Testis (tissue), 3 donors: ENCODE data around the gene AQP6. TPM values are rescaled to one million over a fixed set of nuclear protein-coding genes. Genes with fewer than 3 reads are reported as not detected.

Experiments
- DNase-seq: peaks from one replicate; pipeline ENCODE4 v3.0.0-alpha.2; 2019
- H3K27ac ChIP-seq, 2 donors: fragments of 200-600 bp; sonication (generic); one replicate each; pipeline ENCODE4 v1.5.1; 2019
- H3K27me3 ChIP-seq: fragments of 200-600 bp; sonication (generic); one replicate; pipeline ENCODE4 v1.5.1; 2019
- H3K36me3 ChIP-seq: fragments of 200-600 bp; sonication (generic); one replicate; pipeline ENCODE4 v1.5.1; 2017; ENCODE audit warnings: low read depth; ENCODE audit errors: missing control alignments
- H3K4me1 ChIP-seq: fragments of 200-600 bp; sonication (generic); one replicate; pipeline ENCODE4 v1.5.1; 2019
- H3K4me3 ChIP-seq, 2 donors: fragments of 200-600 bp; sonication (generic); one replicate each; pipeline ENCODE4 v1.5.1; 2017 to 2019
- H3K9me3 ChIP-seq: fragments of 200-600 bp; sonication (generic); one replicate; pipeline ENCODE4 v1.5.1; 2017
- POLR2A ChIP-seq: fragments of 450-650 bp; IDR thresholded peaks from one replicate; pipeline ENCODE4 v1.6.1; 2017; ENCODE audit warnings: antibody characterized with exemption, mild to moderate bottlenecking, moderate library complexity
- WGBS, 2 donors: methylation state at CpG; one replicate each; pipeline ENCODE4 v1.1.5; 2018; 5-methylcytosine and 5-hydroxymethylcytosine counted together
- intact Hi-C: fragments of 100-400 bp; cut with DNase I; formaldehyde crosslinking; loops from one replicate; pipeline ENCODE4 v1.15.1; 2023; ENCODE audit warnings: low total_unique reads
- polyA plus RNA-seq: library from polyadenylated mRNA; stranded (reverse); fragments of 350-450 nt; fragmentation: Illumina TruSeq; extraction: RNeasy Lipid Tissue Mini Kit (QIAGEN cat#74804); gene quantifications from one replicate; pipeline ENCODE4 v1.2.3, GENCODE V29; 2014; ENCODE audit warnings: low read depth, low replicate concordance; ENCODE audit not compliant: insufficient read depth
- total RNA-seq, 2 donors: library from RNA; depleted of rRNA; stranded (reverse); fragments of >200 nt; gene quantifications; one replicate each; pipeline ENCODE4 v1.2.3, GENCODE V29; 2016
- TF ChIP-seq, protein P1 (sequence below), 3 experiments: fragments of 450-650 bp in 2 of 3; fragments of 200-600 bp in 1 of 3; sonication (generic) in 1 of 3; IDR thresholded peaks; one replicate each; pipeline ENCODE4 v1.5.1; 2016 to 2019; ENCODE audit warnings: antibody characterized with exemption in 3 of 3, mild to moderate bottlenecking in 2 of 3, moderate library complexity in 1 of 3

AQP6 gene
- total and polyA plus RNA-seq, 3 donors from 2014 or later: 1.7 to 3.1 (median 2.2) TPM

DNA sequence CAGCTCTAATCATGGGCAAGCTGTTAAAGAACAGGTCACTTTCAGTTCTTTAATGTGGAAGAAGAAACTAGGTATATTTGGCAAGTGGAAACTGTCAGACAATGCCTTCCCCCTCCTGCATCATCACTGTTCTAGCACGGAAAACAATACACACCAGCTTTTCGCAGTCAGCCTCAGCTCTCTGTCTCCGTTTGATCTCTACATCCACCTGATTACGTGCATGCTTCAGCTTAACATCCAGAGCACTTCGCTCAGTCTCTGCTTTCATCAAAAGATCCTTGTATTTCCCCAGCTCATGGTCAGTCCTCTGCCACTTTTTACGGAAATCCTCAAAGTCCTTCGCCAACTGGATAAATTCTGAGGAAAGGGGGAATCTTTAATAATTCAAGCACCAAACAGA, 33.5 kb downstream of the AQP6 start:
- intact Hi-C loops: no loop called here
- Histone ChIP-seq H3K36me3 (no peaks in the 10 kb centered on the region), H3K27ac (no peak overlapping the region), H3K9me3 (no peaks in the 10 kb centered on the region), H3K27me3 (no peaks in the 10 kb centered on the region), H3K4me1 (no peaks in the 10 kb centered on the region), H3K4me3 (no peak overlapping the region)
- DNase-seq: no peak
- 94 to 97% methylated on average over 7 of the region's 7 CpGs for whole genome bisulfite sequencing, 2 donors
- TF ChIP-seq POLR2A: no peak
- TF ChIP-seq, protein P1, sequence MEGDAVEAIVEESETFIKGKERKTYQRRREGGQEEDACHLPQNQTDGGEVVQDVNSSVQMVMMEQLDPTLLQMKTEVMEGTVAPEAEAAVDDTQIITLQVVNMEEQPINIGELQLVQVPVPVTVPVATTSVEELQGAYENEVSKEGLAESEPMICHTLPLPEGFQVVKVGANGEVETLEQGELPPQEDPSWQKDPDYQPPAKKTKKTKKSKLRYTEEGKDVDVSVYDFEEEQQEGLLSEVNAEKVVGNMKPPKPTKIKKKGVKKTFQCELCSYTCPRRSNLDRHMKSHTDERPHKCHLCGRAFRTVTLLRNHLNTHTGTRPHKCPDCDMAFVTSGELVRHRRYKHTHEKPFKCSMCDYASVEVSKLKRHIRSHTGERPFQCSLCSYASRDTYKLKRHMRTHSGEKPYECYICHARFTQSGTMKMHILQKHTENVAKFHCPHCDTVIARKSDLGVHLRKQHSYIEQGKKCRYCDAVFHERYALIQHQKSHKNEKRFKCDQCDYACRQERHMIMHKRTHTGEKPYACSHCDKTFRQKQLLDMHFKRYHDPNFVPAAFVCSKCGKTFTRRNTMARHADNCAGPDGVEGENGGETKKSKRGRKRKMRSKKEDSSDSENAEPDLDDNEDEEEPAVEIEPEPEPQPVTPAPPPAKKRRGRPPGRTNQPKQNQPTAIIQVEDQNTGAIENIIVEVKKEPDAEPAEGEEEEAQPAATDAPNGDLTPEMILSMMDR (IDR thresholded peaks at IDR 0.05): no peak

- DNase-seq: no peak
- H3K4me3 ChIP-seq: no peak overlapping the region
These were observed 34.2 kb downstream of the AQP6 start for GRCh38 chr12:50006754-50007442.

DNA sequence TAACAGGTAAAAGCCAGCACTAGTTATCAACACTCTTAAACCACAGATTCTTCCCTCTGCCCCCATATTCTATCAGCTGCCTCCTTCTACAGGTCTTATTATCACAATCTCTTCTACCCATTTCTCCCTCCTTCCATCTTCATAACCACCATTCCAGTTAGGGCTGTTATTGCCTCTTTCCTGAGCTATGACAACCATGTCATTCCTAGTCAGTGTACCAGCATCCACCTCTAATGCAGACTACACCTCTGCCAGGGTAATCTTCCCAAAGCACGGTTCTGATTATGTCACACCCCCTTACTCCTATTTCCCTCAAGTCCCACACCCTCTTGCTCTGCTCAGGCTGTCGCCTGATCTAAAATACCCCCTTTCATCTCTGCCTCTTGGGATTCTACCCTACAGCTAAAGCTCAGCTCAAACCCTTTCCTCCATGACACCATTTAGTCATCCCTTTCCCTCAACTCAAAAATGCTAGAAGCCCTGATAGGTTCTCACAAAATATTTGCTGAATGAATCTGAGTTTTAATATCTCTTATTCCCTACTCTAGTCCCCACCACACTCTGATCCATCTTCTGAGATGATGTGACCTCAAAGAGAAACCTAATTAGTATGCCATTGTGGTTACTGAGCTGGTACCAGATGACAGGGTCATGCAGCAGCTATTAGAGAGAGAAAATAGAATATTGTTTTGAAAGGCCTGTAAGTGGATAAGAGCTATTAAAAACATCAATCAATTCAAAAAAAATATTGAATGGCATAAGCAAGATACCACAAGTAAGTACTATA, 40.8 kb downstream of the AQP6 start:
- intact Hi-C loops: loop anchor here (5.0 kb wide), 1 partner anchor 41 kb away; the partner anchor contains the start of gene AQP6
- 83 to 86% methylated on average over 2 of the region's 2 CpGs for WGBS, 2 donors
- TF ChIP-seq, protein P1 (IDR thresholded peaks at IDR 0.05): no peak
- no peak for TF ChIP-seq POLR2A

More at GRCh38 chr12:50006754-50007442, 34.2 kb downstream of the AQP6 start:
- Histone ChIP-seq H3K36me3 (no peaks in the 10 kb centered on the region), H3K4me1 (no peaks in the 10 kb centered on the region), H3K9me3 (no peaks in the 10 kb centered on the region), H3K27me3 (no peaks in the 10 kb centered on the region), H3K27ac (no peak overlapping the region)
- 83 to 97% methylated on average over 1 of the region's 1 CpG for WGBS, 2 donors
- no peak for TF ChIP-seq POLR2A
- TF ChIP-seq, protein P1 (IDR thresholded peaks at IDR 0.05): no peak
- intact Hi-C loops: no loop called here

DNA sequence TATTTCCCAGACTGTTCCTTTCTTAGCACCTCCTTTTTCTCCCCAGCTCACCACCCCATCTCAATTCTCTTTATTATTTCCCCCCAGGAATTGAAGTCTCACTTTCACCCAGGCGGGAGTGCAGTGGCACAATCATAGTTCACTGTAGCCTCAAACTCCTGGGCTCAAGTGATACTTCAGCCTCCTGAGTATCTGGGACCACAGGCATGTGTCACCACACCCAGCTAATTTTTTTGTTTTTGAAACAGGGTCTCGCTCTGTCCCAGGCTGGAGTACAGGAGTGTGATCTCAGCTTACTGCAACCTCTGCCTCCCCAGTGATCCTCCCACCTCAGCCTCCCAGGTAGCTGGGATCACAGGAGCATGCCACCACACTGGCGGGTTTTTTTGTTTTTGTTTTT, 41.6 kb downstream of the AQP6 start:
- Histone ChIP-seq H3K4me3 (no peak overlapping the region), H3K9me3 (no peaks in the 10 kb centered on the region), H3K36me3 (no peaks in the 10 kb centered on the region), H3K27ac (no peak overlapping the region), H3K27me3 (no peaks in the 10 kb centered on the region), H3K4me1 (no peaks in the 10 kb centered on the region)
- intact Hi-C loops: loop anchor here (5.0 kb wide), 1 partner anchor 42 kb away; the partner anchor contains the start of gene AQP6
- DNase-seq: no peak
- 95 to 98% methylated on average over 3 of the region's 3 CpGs for WGBS, 2 donors
- no peak for TF ChIP-seq POLR2A
- TF ChIP-seq, protein P1 (IDR thresholded peaks at IDR 0.05): no peak

More for the DNA sequence above, 40.8 kb downstream of the AQP6 start:
- Histone ChIP-seq H3K27ac (no peak overlapping the region), H3K4me3 (no peak overlapping the region), H3K36me3 (no peaks in the 10 kb centered on the region), H3K9me3 (no peaks in the 10 kb centered on the region), H3K4me1 (no peaks in the 10 kb centered on the region), H3K27me3 (no peaks in the 10 kb centered on the region)
- DNase-seq: no peak
